ENCODE data around the gene HAS3.

DNA sequence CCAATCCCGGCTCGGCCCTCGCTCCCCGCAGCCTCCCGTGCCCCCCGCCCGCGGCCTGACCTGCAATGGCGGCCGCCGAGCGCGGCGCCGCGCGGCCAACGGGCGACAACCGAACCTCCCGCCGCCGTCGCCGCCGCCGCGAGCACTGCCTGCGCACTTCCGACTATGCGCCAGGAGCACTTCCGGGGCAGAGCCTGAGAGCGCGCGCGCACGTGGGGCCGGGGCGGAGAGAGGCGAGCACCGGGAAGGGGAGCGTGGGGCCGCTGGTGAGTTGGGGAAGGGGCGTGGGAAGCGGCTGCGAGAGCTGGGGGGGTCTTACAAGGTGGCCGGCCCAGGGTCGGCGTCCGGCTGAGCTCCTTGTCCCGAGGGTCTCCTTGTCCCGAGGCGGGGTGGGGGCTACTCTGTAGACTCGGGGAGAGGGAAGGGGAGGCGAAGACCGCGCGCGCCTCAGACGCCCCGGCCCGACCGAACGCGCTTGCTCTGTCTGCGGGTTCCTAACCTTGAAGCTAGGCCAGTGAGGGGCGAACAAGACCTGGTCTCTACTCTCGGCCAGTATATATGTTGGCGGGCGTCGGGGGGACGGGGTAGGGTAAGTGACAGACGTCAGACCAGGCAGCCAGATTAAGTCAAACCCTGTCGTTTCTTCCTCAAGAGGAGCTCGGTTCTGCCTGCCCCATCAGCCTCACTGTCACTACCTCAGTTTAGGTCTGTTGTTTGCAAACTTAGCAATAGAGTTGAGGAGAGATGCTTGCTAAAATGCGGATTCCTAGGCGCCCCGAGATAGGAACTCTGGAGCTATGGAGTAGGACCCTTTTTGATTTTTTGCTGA, 27.2 kb downstream of the HAS3 start, which contains the start of the genes CHTF8 and UTP4:
- TF ChIP-seq, protein P1, sequence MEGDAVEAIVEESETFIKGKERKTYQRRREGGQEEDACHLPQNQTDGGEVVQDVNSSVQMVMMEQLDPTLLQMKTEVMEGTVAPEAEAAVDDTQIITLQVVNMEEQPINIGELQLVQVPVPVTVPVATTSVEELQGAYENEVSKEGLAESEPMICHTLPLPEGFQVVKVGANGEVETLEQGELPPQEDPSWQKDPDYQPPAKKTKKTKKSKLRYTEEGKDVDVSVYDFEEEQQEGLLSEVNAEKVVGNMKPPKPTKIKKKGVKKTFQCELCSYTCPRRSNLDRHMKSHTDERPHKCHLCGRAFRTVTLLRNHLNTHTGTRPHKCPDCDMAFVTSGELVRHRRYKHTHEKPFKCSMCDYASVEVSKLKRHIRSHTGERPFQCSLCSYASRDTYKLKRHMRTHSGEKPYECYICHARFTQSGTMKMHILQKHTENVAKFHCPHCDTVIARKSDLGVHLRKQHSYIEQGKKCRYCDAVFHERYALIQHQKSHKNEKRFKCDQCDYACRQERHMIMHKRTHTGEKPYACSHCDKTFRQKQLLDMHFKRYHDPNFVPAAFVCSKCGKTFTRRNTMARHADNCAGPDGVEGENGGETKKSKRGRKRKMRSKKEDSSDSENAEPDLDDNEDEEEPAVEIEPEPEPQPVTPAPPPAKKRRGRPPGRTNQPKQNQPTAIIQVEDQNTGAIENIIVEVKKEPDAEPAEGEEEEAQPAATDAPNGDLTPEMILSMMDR (IDR thresholded peaks at IDR 0.05) = no peak
- peak; percentile 94 for TF ChIP-seq POLR2A (IDR thresholded peaks at IDR 0.05)
